BJ (cell line): ENCODE data around the gene PMEPA1. TPM values are rescaled to one million over a fixed set of nuclear protein-coding genes. Genes with fewer than 3 reads are reported as not detected.

Experiments used
- CTCF ChIA-PET: fragments of 350-600 bp; formaldehyde crosslinking; extraction: SDS; loops from one replicate; lab custom pipeline; 2021; ENCODE audit warnings: antibody characterized with exemption, inconsistent platforms; lab: Yijun Ruan, JAX
- POLR2A ChIA-PET: fragments of 300-600 bp; sonication (Branson Sonifier 250); formaldehyde crosslinking; extraction: SDS; loops from one replicate; lab custom pipeline; 2021; ENCODE audit warnings: antibody characterized with exemption; lab: Charles Lee
- DNase-seq: peaks from one replicate; pipeline ENCODE4 v3.0.0-alpha.2; 2011; ENCODE audit warnings: low read depth
- H3K27me3 ChIP-seq: 2 replicates; pipeline ENCODE4 v1.6.0; 2011; ENCODE audit warnings: low read length; ENCODE audit not compliant: control insufficient read depth, insufficient read depth
- H3K36me3 ChIP-seq: 2 replicates; pipeline ENCODE4 v1.5.1; 2011; ENCODE audit warnings: low read length; ENCODE audit not compliant: control insufficient read depth, insufficient read depth
- H3K4me3 ChIP-seq: 2 replicates; pipeline ENCODE4 v1.5.1; 2011; ENCODE audit warnings: low read depth, mild to moderate bottlenecking, control low read depth, low read length
- polyA plus RNA-seq: library from polyadenylated mRNA; depleted of rRNA; stranded (reverse); fragments of >200 nt; gene quantifications from 2 replicates; pipeline ENCODE4 v1.2.3, GENCODE V29; 2011
- TF ChIP-seq, protein P1 (sequence below): IDR thresholded peaks from 2 replicates; pipeline ENCODE4 v1.5.1; 2011; ENCODE audit warnings: low read depth, mild to moderate bottlenecking, control low read depth, inconsistent platforms, low read length, moderate library complexity; ENCODE audit not compliant: insufficient read depth

Gene PMEPA1
- polyA plus RNA-seq, 1 experiment, result 5.0 TPM

DNA sequence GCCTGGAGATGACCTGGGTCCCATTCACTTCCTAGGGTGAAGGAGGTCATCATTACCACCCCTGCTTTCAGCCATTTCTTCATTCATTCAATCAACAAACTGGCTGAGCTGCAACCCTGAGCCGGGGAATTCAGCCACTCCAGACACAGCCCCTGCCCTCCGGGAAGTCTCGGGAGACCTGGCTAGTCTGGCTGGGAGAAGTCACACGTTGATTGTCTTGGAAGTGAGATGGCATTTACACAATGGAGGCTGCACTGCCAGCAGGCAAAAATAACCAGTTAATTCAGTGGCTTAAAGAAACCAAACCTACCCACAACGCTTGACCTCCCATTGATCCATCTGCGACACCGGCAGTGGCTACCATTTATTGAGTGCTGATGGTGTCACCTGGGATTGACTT is 2.0 kb upstream of the PMEPA1 start:
- no peak for DNase-seq
- H3K36me3 ChIP-seq, result no peaks in the 10 kb centered on the region
- TF ChIP-seq, protein P1, sequence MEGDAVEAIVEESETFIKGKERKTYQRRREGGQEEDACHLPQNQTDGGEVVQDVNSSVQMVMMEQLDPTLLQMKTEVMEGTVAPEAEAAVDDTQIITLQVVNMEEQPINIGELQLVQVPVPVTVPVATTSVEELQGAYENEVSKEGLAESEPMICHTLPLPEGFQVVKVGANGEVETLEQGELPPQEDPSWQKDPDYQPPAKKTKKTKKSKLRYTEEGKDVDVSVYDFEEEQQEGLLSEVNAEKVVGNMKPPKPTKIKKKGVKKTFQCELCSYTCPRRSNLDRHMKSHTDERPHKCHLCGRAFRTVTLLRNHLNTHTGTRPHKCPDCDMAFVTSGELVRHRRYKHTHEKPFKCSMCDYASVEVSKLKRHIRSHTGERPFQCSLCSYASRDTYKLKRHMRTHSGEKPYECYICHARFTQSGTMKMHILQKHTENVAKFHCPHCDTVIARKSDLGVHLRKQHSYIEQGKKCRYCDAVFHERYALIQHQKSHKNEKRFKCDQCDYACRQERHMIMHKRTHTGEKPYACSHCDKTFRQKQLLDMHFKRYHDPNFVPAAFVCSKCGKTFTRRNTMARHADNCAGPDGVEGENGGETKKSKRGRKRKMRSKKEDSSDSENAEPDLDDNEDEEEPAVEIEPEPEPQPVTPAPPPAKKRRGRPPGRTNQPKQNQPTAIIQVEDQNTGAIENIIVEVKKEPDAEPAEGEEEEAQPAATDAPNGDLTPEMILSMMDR, result no peak
- H3K27me3 ChIP-seq, result no peaks in the 10 kb centered on the region
- CTCF ChIA-PET, result no interaction called here
- H3K4me3 ChIP-seq, result no peak overlapping the region
- POLR2A ChIA-PET, result no interaction called here

DNA sequence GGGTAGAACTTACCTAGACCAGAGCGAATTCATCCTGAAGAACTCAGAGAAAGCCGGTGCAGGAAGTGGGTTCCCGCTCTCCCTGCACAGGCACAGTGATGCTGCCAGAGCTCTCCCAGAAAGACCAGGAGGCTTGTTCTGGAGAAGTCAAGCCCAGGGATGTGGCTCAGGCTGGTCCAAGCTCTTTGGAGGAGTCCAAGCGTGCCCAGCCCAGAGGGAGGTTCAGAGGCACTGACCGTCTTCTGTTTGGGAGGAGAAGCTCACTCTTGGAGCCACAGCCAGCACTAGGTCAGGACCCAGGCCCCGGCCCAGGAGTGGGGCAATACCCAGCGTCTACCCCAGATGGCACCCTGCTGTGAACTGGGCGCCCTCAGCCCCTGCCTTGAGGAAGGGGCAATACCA is 1.5 kb upstream of the PMEPA1 start:
- TF ChIP-seq, protein P1, result no peak
- DNase-seq, result no peak
- Histone ChIP-seq H3K27me3 (no peaks in the 10 kb centered on the region), H3K36me3 (no peaks in the 10 kb centered on the region), H3K4me3 (no peak overlapping the region)
- POLR2A ChIA-PET, result no interaction called here
- CTCF ChIA-PET, result interaction anchor here (0.5 to 0.8 kb wide), 2 partner anchors 24 to 523 kb away, joined by 3 read pairs; no protein-coding TSS in a partner anchor

DNA sequence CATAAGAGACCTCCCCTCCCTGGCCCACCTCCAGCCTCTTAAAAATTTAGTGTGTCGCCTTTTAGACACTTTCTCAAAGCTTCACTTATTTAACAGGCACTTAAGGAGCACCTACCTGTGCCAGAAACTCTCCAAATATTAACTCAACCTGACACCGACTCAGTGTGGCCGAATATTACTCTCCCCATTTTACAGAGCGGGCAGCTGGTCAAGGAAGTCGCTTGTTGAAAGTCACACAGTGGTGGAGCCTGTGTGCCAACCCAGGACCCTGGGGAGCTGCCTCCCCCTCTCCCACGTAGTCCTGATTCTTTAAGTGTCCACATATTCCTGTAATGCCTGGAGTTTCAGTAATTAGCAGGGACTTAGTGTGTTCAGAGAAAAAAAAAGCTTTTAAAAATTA is 1.0 kb upstream of the PMEPA1 start:
- no peak for DNase-seq
- POLR2A ChIA-PET, result no interaction called here
- Histone ChIP-seq H3K27me3 (no peaks in the 10 kb centered on the region), H3K36me3 (no peaks in the 10 kb centered on the region), H3K4me3 (peak overlapping the region; percentile 60; the same call in 1 of the 2 replicates)
- TF ChIP-seq, protein P1, result no peak
- CTCF ChIA-PET, result interaction anchor here (0.5 to 1.1 kb wide), 3 partner anchors 13 to 523 kb away, joined by 3 to 5 read pairs (median 3); no protein-coding TSS in a partner anchor

DNA sequence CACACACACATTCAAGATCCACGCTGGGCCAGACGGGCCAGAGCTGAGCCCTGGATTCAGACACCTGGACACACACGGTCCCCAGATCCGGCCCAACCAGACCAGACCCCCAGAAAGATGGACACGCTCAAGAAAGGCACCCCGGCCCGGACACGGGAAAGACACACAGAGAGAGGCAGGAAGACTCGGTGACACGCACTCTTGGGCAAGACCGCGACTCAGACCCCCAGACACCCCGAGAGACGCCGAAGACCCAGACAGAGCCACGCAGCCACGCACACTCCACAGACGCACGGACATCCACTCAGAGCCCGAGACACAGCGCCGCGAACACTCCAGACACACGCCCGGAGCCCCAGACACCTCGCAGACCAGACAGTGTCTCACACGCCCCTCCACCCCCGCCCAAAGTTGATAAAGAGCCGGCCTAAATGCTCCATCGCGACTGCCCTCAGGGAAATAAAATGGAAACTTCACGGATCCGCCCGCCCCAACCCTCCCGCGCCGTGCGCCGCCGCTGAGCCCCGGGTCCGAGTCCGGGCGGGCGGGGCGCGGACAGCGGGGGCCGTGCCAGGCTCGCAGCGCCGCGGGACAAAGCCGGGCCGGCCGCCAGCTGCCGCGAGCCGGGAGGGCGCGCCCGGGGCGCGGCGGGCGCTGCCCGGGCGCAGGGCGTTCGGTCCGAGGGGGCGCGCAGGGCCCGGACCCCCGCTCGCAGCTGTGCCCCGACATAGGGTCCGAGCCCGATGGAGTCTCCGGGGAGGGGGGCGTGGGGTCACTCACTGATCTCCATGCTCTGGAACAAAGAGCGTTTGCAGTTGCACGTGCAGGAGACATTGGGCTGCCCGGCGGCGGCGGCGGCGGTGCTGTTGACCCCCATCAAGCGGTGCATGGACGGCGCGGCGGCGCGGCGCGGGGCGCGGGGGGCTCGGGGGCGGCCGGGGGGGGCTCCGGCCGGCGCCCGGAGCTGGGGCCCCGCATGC is 831 bp downstream of the PMEPA1 start:
- no peak for DNase-seq
- POLR2A ChIA-PET, result interaction anchor here (0.6 kb wide), 1 partner anchor 28 kb away, joined by 5 read pairs; no protein-coding TSS in a partner anchor

More for the DNA sequence above, 831 bp downstream of the PMEPA1 start:
- CTCF ChIA-PET, result interaction anchor here (0.6 kb wide), 1 partner anchor 30 kb away, joined by 3 read pairs; no protein-coding TSS in a partner anchor
- Histone ChIP-seq H3K36me3 (no peaks in the 10 kb centered on the region), H3K4me3 (peak overlapping the region; percentile 60), H3K27me3 (no peaks in the 10 kb centered on the region; the same call in 1 of the 2 replicates)
- TF ChIP-seq, protein P1, result no peak
